GM21576 (cell line): ENCODE results near the gene IRF1.
A peak's percentile ranks its signal among the peaks of the same experiment; 100 is the strongest.
"Not testable (repeated sequence)": the region's sequence is repeated elsewhere in the genome, so short reads cannot be mapped to it uniquely, and the experiment has no call there.

Experiments
- ATAC-seq: cut with Tn5 transposase; IDR thresholded peaks from one replicate; pipeline ENCODE4 v1.9.1; 2021; ENCODE audit warnings: mild to moderate bottlenecking, moderate library complexity; ENCODE audit not compliant: unreplicated experiment

Gene IRF1

GRCh38 chr5:132490484-132491367, at the start of gene IRF1:
TSS of gene IRF1 (minus strand) at chr5:132490773. CDS start at chr5:132489478, 1,295 bp downstream.
- ATAC-seq = peak; percentile 74

GRCh38 chr5:132540149-132540548, 49.6 kb upstream of the IRF1 start:
- no peak for ATAC-seq

- no peak for ATAC-seq
Measured at GRCh38 chr5:132539716-132540115, 49.1 kb upstream of the IRF1 start.

GRCh38 chr5:132530946-132531345, 40.4 kb upstream of the IRF1 start:
- no peak for ATAC-seq

- no peak for ATAC-seq
Measured at GRCh38 chr5:132528866-132529634, 38.5 kb upstream of the IRF1 start.

GRCh38 chr5:132528021-132528420, 37.4 kb upstream of the IRF1 start:
- no peak for ATAC-seq

GRCh38 chr5:132526974-132527564, 36.5 kb upstream of the IRF1 start:
- no peak for ATAC-seq

- ATAC-seq = no peak
Measured at GRCh38 chr5:132526290-132526973, 35.9 kb upstream of the IRF1 start.

- ATAC-seq = peak; percentile 69
Measured at GRCh38 chr5:132525299-132525724, 34.7 kb upstream of the IRF1 start.

- not testable (repeated sequence) for ATAC-seq
Measured at GRCh38 chr5:132524877-132525276, 34.3 kb upstream of the IRF1 start.

GRCh38 chr5:132522067-132522466, 31.5 kb upstream of the IRF1 start:
- ATAC-seq = not testable (repeated sequence)

GRCh38 chr5:132513618-132514336, 23.2 kb upstream of the IRF1 start:
- not testable (repeated sequence) for ATAC-seq

- ATAC-seq = no peak
Measured at GRCh38 chr5:132510076-132510475, 19.5 kb upstream of the IRF1 start.

- ATAC-seq = peak; percentile 66
Measured at GRCh38 chr5:132506094-132506692, 15.6 kb upstream of the IRF1 start.

- no peak for ATAC-seq
Measured at GRCh38 chr5:132505641-132506040, 15.1 kb upstream of the IRF1 start.

- no peak for ATAC-seq
Measured at GRCh38 chr5:132504746-132505145, 14.2 kb upstream of the IRF1 start.

GRCh38 chr5:132503244-132503643, 12.7 kb upstream of the IRF1 start:
- no peak for ATAC-seq

- no peak for ATAC-seq
Measured at GRCh38 chr5:132501961-132502931, 11.7 kb upstream of the IRF1 start.

GRCh38 chr5:132501629-132501956, 11.0 kb upstream of the IRF1 start:
- ATAC-seq = no peak
